Measurements from ENCODE around the gene CBFB.

GRCh38 chr16:67146523-67147357, 117.8 kb downstream of the CBFB start:
- no peak for TF ChIP-seq POLR2AphosphoS5 (IDR thresholded peaks at IDR 0.05)
- no peak for TF ChIP-seq POLR2A (IDR thresholded peaks at IDR 0.05)
